Peyer's patch (tissue), 4 donors: ENCODE data around the gene SESN2. TPM values are rescaled to one million over a fixed set of nuclear protein-coding genes. Genes with fewer than 3 reads are reported as not detected.

Experiments used
- DNase-seq, 3 donors: peaks; one replicate each; pipeline ENCODE4 v3.0.0-alpha.2; 2017 to 2019
- H3K27ac ChIP-seq, 4 donors: fragments of 200-600 bp; sonication (generic); one replicate each; pipeline ENCODE4 v1.5.1; 2016 to 2019
- H3K27me3 ChIP-seq, 2 donors: fragments of 200-600 bp; sonication (generic); one replicate each; pipeline ENCODE4 v1.5.1; 2019
- H3K36me3 ChIP-seq, 3 donors: fragments of 200-600 bp; sonication (generic); one replicate each; pipeline ENCODE4 v1.5.1; 2016 to 2019
- H3K4me1 ChIP-seq, 4 donors: fragments of 200-600 bp; sonication (generic); one replicate each; pipeline ENCODE4 v1.5.1; 2016 to 2019
- H3K4me3 ChIP-seq, 4 donors: fragments of 200-600 bp; sonication (generic); 1 replicate in 3 of 4; 2 replicates in 1 of 4; pipeline ENCODE4 v1.5.1; 2016 to 2019; ENCODE audit warnings: mild to moderate bottlenecking in 1 of 4
- H3K9me3 ChIP-seq, 4 donors: fragments of 200-600 bp; sonication (generic); one replicate each; pipeline ENCODE4 v1.5.1; 2016 to 2019; ENCODE audit warnings: mild to moderate bottlenecking in 1 of 4
- CTCF ChIP-seq, 6 experiments: fragments of 450-650 bp in 4 of 6; fragments of 200-600 bp in 2 of 6; sonication (generic) in 1 of 6; IDR thresholded peaks; one replicate each; pipeline ENCODE4 v1.5.1; 2017 to 2019; ENCODE audit warnings: antibody characterized with exemption in 6 of 6, mild to moderate bottlenecking in 3 of 6, moderate library complexity in 1 of 6
- POLR2A ChIP-seq, 2 donors: fragments of 450-650 bp; IDR thresholded peaks; one replicate each; pipeline ENCODE4 v1.5.1; 2017; ENCODE audit warnings: antibody characterized with exemption in 2 of 2, mild to moderate bottlenecking in 2 of 2, moderate library complexity in 2 of 2
- total RNA-seq, 4 donors: library from RNA; depleted of rRNA; stranded (reverse); fragments of >200 nt; gene quantifications; one replicate each; pipeline ENCODE4 v1.1.0, GENCODE V29; 2016

Gene SESN2
- total RNA-seq, 4 donors from 2014 or later: 4.1 to 33.8 (median 26.1) TPM

GRCh38 chr1:28247612-28248272, 11.6 kb upstream of the SESN2 start:
- no peak for TF ChIP-seq CTCF (IDR thresholded peaks at IDR 0.05)
- Histone ChIP-seq H3K36me3 (no peaks in the 10 kb centered on the region), H3K27ac (peak overlapping the region; percentile 77 to 93 (median 86)), H3K4me1 (peaks cover 9 to 39% (median 19%) of the 10 kb centered on the region in 4 donors), H3K27me3 (no peaks in the 10 kb centered on the region), H3K4me3 (peak overlapping the region; percentile 10 to 69 (median 52)), H3K9me3 (no peaks in the 10 kb centered on the region)
- no peak for DNase-seq

- no peaks in the 10 kb centered on the region for H3K36me3 ChIP-seq
- peak overlapping the region; percentile 77 to 93 (median 86) for H3K27ac ChIP-seq
- TF ChIP-seq CTCF (IDR thresholded peaks at IDR 0.05) (peak; percentile 92 to 95 (median 94)), POLR2A (IDR thresholded peaks at IDR 0.05) (no peak)
- peak overlapping the region in 2 of 4 donors; percentile 7 to 12 for H3K4me3 ChIP-seq
- DNase-seq: peak; percentile 82 to 94 (median 90)
- H3K9me3 ChIP-seq: no peaks in the 10 kb centered on the region
- H3K27me3 ChIP-seq: no peaks in the 10 kb centered on the region
- H3K4me1 ChIP-seq: peaks cover 9 to 32% (median 17%) of the 10 kb centered on the region in 4 donors
Observed at GRCh38 chr1:28248273-28249012, 10.9 kb upstream of the SESN2 start.

- DNase-seq: peak in 1 of 3 donors; percentile 47
- TF ChIP-seq CTCF (IDR thresholded peaks at IDR 0.05): no peak
- no peak for TF ChIP-seq POLR2A (IDR thresholded peaks at IDR 0.05)
- Histone ChIP-seq H3K36me3 (no peaks in the 10 kb centered on the region), H3K27ac (peak overlapping the region; percentile 77 to 93 (median 86)), H3K9me3 (no peaks in the 10 kb centered on the region), H3K4me3 (peak overlapping the region in 2 of 4 donors; percentile 7 to 12), H3K4me1 (peaks cover 9 to 29% (median 17%) of the 10 kb centered on the region in 4 donors), H3K27me3 (no peaks in the 10 kb centered on the region)
Observed at GRCh38 chr1:28249013-28249865, 10.1 kb upstream of the SESN2 start.

- no peak overlapping the region for H3K27ac ChIP-seq
- DNase-seq: no peak
- H3K4me1 ChIP-seq: peaks cover 9 to 22% (median 16%) of the 10 kb centered on the region in 4 donors
- no peaks in the 10 kb centered on the region for H3K27me3 ChIP-seq
- no peaks in the 10 kb centered on the region for H3K36me3 ChIP-seq
- no peak overlapping the region for H3K4me3 ChIP-seq
- no peak for TF ChIP-seq CTCF (IDR thresholded peaks at IDR 0.05)
- no peak for TF ChIP-seq POLR2A (IDR thresholded peaks at IDR 0.05)
- H3K9me3 ChIP-seq: no peaks in the 10 kb centered on the region
Observed at GRCh38 chr1:28249866-28250295, 9.4 kb upstream of the SESN2 start.

- no peaks in the 10 kb centered on the region for H3K36me3 ChIP-seq
- H3K4me1 ChIP-seq: peaks cover 0 to 12% (median 0%) of the 10 kb centered on the region in 4 donors
- no peaks in the 10 kb centered on the region for H3K27me3 ChIP-seq
- no peak overlapping the region for H3K4me3 ChIP-seq
- DNase-seq: no peak
- no peaks in the 10 kb centered on the region for H3K9me3 ChIP-seq
- TF ChIP-seq CTCF (IDR thresholded peaks at IDR 0.05) (no peak), POLR2A (IDR thresholded peaks at IDR 0.05) (no peak)
- peak overlapping the region in 1 of 4 donors; percentile 3 for H3K27ac ChIP-seq
Observed at GRCh38 chr1:28256197-28256827, 3.0 kb upstream of the SESN2 start.
